Measurements from ENCODE around the gene HBM.

- no peak for TF ChIP-seq CTCF (IDR thresholded peaks at IDR 0.05; ENCODE audit: low read depth, low read length)
- no peak for TF ChIP-seq POLR2A (IDR thresholded peaks at IDR 0.05; ENCODE audit: extremely low read depth, insufficient read length)
- TF ChIP-seq MYC (IDR thresholded peaks at IDR 0.05; ENCODE audit: low read depth, low read length) = no peak
- no peak for TF ChIP-seq MAX (IDR thresholded peaks at IDR 0.05; ENCODE audit: low read depth, low read length)
Measured at GRCh38 chr16:170788-171187, 5.0 kb downstream of the HBM start.
